Mesothelial cell of epicardium (in vitro differentiated cells): ENCODE data around the gene HLX. TPM values are rescaled to one million over a fixed set of nuclear protein-coding genes. Genes with fewer than 3 reads are reported as not detected.

ENCODE experiments used
- DNase-seq, 2 experiments: peaks; one replicate each; pipeline ENCODE4 v3.0.0; 2021; ENCODE audit warnings: low spot score in 2 of 2; ENCODE audit not compliant: unreplicated experiment in 2 of 2
- H3K27ac Mint-ChIP-seq: 2 replicates; pipeline ENCODE4 v1.8.0; 2021; ENCODE audit warnings: mixed read lengths
- H3K27me3 Mint-ChIP-seq: 2 replicates; pipeline ENCODE4 v1.8.0; 2021; ENCODE audit warnings: low read depth, mixed read lengths
- H3K36me3 Mint-ChIP-seq: 2 replicates; pipeline ENCODE4 v1.8.0; 2021; ENCODE audit warnings: mixed read lengths
- H3K4me1 Mint-ChIP-seq: 2 replicates; pipeline ENCODE4 v1.8.0; 2021; ENCODE audit warnings: mixed read lengths
- H3K4me3 Mint-ChIP-seq: 2 replicates; pipeline ENCODE4 v1.8.0; 2021; ENCODE audit warnings: mild to moderate bottlenecking, moderate library complexity, mixed read lengths
- H3K9me3 Mint-ChIP-seq: 2 replicates; pipeline ENCODE4 v1.8.0; 2021; ENCODE audit warnings: mixed read lengths
- CTCF ChIP-seq: fragments of 200-600 bp; sonication (generic); IDR thresholded peaks from one replicate; pipeline ENCODE4 v1.5.0; 2021; ENCODE audit warnings: antibody characterized with exemption; ENCODE audit not compliant: unreplicated experiment
- total RNA-seq: library from RNA; stranded (reverse); gene quantifications from 3 replicates; pipeline ENCODE4 v1.2.1, GENCODE V29; 2021

The HLX gene
- total RNA-seq, 1 donor from 2014 or later = 1.3 TPM

- Mint-ChIP-seq H3K4me1 (peaks cover 8% of the 10 kb centered on the region), H3K27me3 (peaks cover 81% of the 10 kb centered on the region), H3K9me3 (no peaks in the 10 kb centered on the region), H3K27ac (no peak overlapping the region), H3K4me3 (no peak overlapping the region), H3K36me3 (no peaks in the 10 kb centered on the region)
- TF ChIP-seq CTCF = peak; percentile 68
- no peak for DNase-seq
Measured at GRCh38 chr1:220873868-220874655, 5.2 kb upstream of the HLX start.

- H3K4me1 Mint-ChIP-seq = peaks cover 9% of the 10 kb centered on the region
Measured at GRCh38 chr1:220875260-220875659, 4.0 kb upstream of the HLX start.

GRCh38 chr1:220876511-220877376 is 2.5 kb upstream of the HLX start:
- Mint-ChIP-seq H3K4me3 (peak overlapping the region; percentile 50), H3K27ac (no peak overlapping the region), H3K36me3 (no peaks in the 10 kb centered on the region), H3K9me3 (no peaks in the 10 kb centered on the region), H3K27me3 (peaks cover 94% of the 10 kb centered on the region), H3K4me1 (peaks cover 11% of the 10 kb centered on the region)
- TF ChIP-seq CTCF = no peak
- no peak for DNase-seq

More at GRCh38 chr1:220875260-220875659, 4.0 kb upstream of the HLX start:
- Mint-ChIP-seq H3K9me3 (no peaks in the 10 kb centered on the region), H3K27ac (no peak overlapping the region), H3K36me3 (no peaks in the 10 kb centered on the region), H3K4me3 (no peak overlapping the region), H3K27me3 (peaks cover 84% of the 10 kb centered on the region)
- DNase-seq = no peak
- no peak for TF ChIP-seq CTCF

- H3K4me3 Mint-ChIP-seq = peak overlapping the region; percentile 50
- no peak overlapping the region for H3K27ac Mint-ChIP-seq
- no peaks in the 10 kb centered on the region for H3K36me3 Mint-ChIP-seq
- H3K9me3 Mint-ChIP-seq = no peaks in the 10 kb centered on the region
- no peak for TF ChIP-seq CTCF
- H3K4me1 Mint-ChIP-seq = peaks cover 17% of the 10 kb centered on the region
- no peak for DNase-seq
- H3K27me3 Mint-ChIP-seq = peaks cover 96% of the 10 kb centered on the region
Measured at GRCh38 chr1:220877377-220878095, 1.7 kb upstream of the HLX start.

GRCh38 chr1:220878191-220879075 is 810 bp upstream of the HLX start:
- Mint-ChIP-seq H3K27ac (no peak overlapping the region), H3K36me3 (no peaks in the 10 kb centered on the region), H3K4me1 (peaks cover 17% of the 10 kb centered on the region), H3K27me3 (peaks cover 96% of the 10 kb centered on the region), H3K9me3 (no peaks in the 10 kb centered on the region), H3K4me3 (peak overlapping the region; percentile 64)
- no peak for TF ChIP-seq CTCF
- no peak for DNase-seq
